Sigmoid colon (tissue), 7 donors: ENCODE measurements around the gene TMEM167B. TPM values are rescaled to one million over a fixed set of nuclear protein-coding genes. Genes with fewer than 3 reads are reported as not detected.

Experiments used
- DNase-seq: peaks from one replicate; pipeline ENCODE4 v3.0.0-alpha.2; 2019
- H3K27ac ChIP-seq, 4 donors: fragments of 200-600 bp; sonication (generic); one replicate each; pipeline ENCODE4 v1.5.1; 2016 to 2019; ENCODE audit warnings: mild to moderate bottlenecking in 1 of 4
- H3K27me3 ChIP-seq, 3 donors: fragments of 200-600 bp; sonication (generic); one replicate each; pipeline ENCODE4 v1.5.1; 2019; ENCODE audit warnings: mild to moderate bottlenecking in 1 of 3
- H3K36me3 ChIP-seq, 4 donors: fragments of 200-600 bp; sonication (generic); one replicate each; pipeline ENCODE4 v1.5.1; 2016 to 2019
- H3K4me1 ChIP-seq, 4 donors: fragments of 200-600 bp; sonication (generic); one replicate each; pipeline ENCODE4 v1.5.1; 2017 to 2019
- H3K4me3 ChIP-seq, 4 donors: fragments of 200-600 bp; sonication (generic); one replicate each; pipeline ENCODE4 v1.5.1; 2017 to 2019; ENCODE audit warnings: mild to moderate bottlenecking in 2 of 4, moderate library complexity in 1 of 4
- H3K9me3 ChIP-seq, 4 donors: fragments of 200-600 bp in 3 of 4; sonication (generic) in 3 of 4; one replicate each; pipeline versions ENCODE4 v1.5.1 to v1.6.1; 2013 to 2019
- CTCF ChIP-seq, 4 experiments: fragments of 450-650 bp in 3 of 4; fragments of 200-600 bp in 1 of 4; IDR thresholded peaks; one replicate each; pipeline ENCODE4 v1.5.1; 2016 to 2019; ENCODE audit warnings: antibody characterized with exemption in 4 of 4, mild to moderate bottlenecking in 3 of 4, moderate library complexity in 2 of 4
- EP300 ChIP-seq, 4 donors: sonication (generic); formaldehyde crosslinking; IDR thresholded peaks; one replicate each; pipeline ENCODE4 v1.6.1; 2017; ENCODE audit warnings: antibody characterized with exemption in 4 of 4
- POLR2A ChIP-seq, 2 donors: fragments of 450-650 bp; IDR thresholded peaks; one replicate each; pipeline ENCODE4 v1.6.1; 2016; ENCODE audit warnings: antibody characterized with exemption in 2 of 2, mild to moderate bottlenecking in 2 of 2, moderate library complexity in 2 of 2
- POLR2AphosphoS5 ChIP-seq, 4 donors: sonication (generic); formaldehyde crosslinking; IDR thresholded peaks; one replicate each; pipeline ENCODE4 v1.6.1; 2017; ENCODE audit warnings: antibody characterized with exemption in 4 of 4
- WGBS, 2 donors: extraction: QIAGEN DNeasy Blood & Tissue Kit; methylation state at CpG; one replicate each; pipeline ENCODE4 v1.1.7; 2013; 5-methylcytosine and 5-hydroxymethylcytosine counted together
- intact Hi-C: fragments of 100-400 bp; cut with DNase I; formaldehyde crosslinking; loops from one replicate; pipeline ENCODE4 v1.15.1; 2023
- polyA plus RNA-seq, 3 donors: library from polyadenylated mRNA; stranded (reverse); fragments of 200-250 nt; gene quantifications; one replicate each; pipeline ENCODE4 v1.2.3, GENCODE V29; 2013
- total RNA-seq, 4 donors: library from RNA; depleted of rRNA; stranded (reverse); fragments of >200 nt; gene quantifications; one replicate each; pipeline ENCODE4 v1.1.0, GENCODE V29; 2016
- donor health status: healthy with polysubstance abuse.
- donor health status: Bipolar disorder and iron deficiency.
- donor health status: healthy.

Gene TMEM167B
- total and polyA plus RNA-seq, 7 donors: 16.2 to 33.2 (median 22.7) TPM

GRCh38 chr1:109104364-109105151, 14.0 kb downstream of the TMEM167B start:
- H3K27ac ChIP-seq: no peak overlapping the region
- no peaks in the 10 kb centered on the region for H3K36me3 ChIP-seq
- intact Hi-C loops: loop anchor here (5.0 kb wide), 1 partner anchor 62 kb away; the partner anchor contains the start of gene WDR47
- no peaks in the 10 kb centered on the region for H3K27me3 ChIP-seq
- H3K4me3 ChIP-seq: no peak overlapping the region
- 93 to 94% methylated on average over 20 of the region's 20 CpGs for WGBS, 2 donors
- TF ChIP-seq POLR2AphosphoS5 (IDR thresholded peaks at IDR 0.05) (no peak), EP300 (IDR thresholded peaks at IDR 0.05) (no peak), POLR2A (IDR thresholded peaks at IDR 0.05) (no peak), CTCF (IDR thresholded peaks at IDR 0.05) (no peak)
- peaks cover 0 to 13% (median 11%) of the 10 kb centered on the region in 4 donors for H3K4me1 ChIP-seq
- H3K9me3 ChIP-seq: no peaks in the 10 kb centered on the region
- DNase-seq: no peak

- Histone ChIP-seq H3K4me1 (peaks cover 0 to 10% (median 8%) of the 10 kb centered on the region in 4 donors), H3K4me3 (no peak overlapping the region), H3K27me3 (no peaks in the 10 kb centered on the region), H3K9me3 (no peaks in the 10 kb centered on the region), H3K36me3 (no peaks in the 10 kb centered on the region), H3K27ac (no peak overlapping the region)
- intact Hi-C loops: no loop called here
- no peak for DNase-seq
- whole genome bisulfite sequencing, 2 donors: 80 to 83% methylated on average over 4 of the region's 4 CpGs
- TF ChIP-seq CTCF (IDR thresholded peaks at IDR 0.05): no peak
- no peak for TF ChIP-seq EP300 (IDR thresholded peaks at IDR 0.05)
- no peak for TF ChIP-seq POLR2AphosphoS5 (IDR thresholded peaks at IDR 0.05)
- no peak for TF ChIP-seq POLR2A (IDR thresholded peaks at IDR 0.05)
Measured at GRCh38 chr1:109105881-109106280, 15.3 kb downstream of the TMEM167B start.

- no peaks in the 10 kb centered on the region for H3K27me3 ChIP-seq
- no peak for TF ChIP-seq EP300 (IDR thresholded peaks at IDR 0.05)
- H3K27ac ChIP-seq: no peak overlapping the region
- DNase-seq: no peak
- 91% methylated on average over 7 of the region's 7 CpGs for WGBS, 2 donors
- no peaks in the 10 kb centered on the region for H3K9me3 ChIP-seq
- H3K4me1 ChIP-seq: peaks cover 0 to 8% (median 8%) of the 10 kb centered on the region in 4 donors
- intact Hi-C loops: no loop called here
- no peak overlapping the region for H3K4me3 ChIP-seq
- no peaks in the 10 kb centered on the region for H3K36me3 ChIP-seq
Measured at GRCh38 chr1:109107785-109108184, 17.2 kb downstream of the TMEM167B start.

- Histone ChIP-seq H3K4me3 (no peak overlapping the region), H3K27ac (no peak overlapping the region), H3K36me3 (no peaks in the 10 kb centered on the region), H3K9me3 (no peaks in the 10 kb centered on the region), H3K27me3 (peaks cover 0 to 16% (median 14%) of the 10 kb centered on the region in 3 donors), H3K4me1 (peaks cover 0 to 24% (median 24%) of the 10 kb centered on the region in 4 donors)
- DNase-seq: no peak
- TF ChIP-seq CTCF (IDR thresholded peaks at IDR 0.05): no peak
- TF ChIP-seq POLR2A (IDR thresholded peaks at IDR 0.05): no peak
- no peak for TF ChIP-seq EP300 (IDR thresholded peaks at IDR 0.05)
- no peak for TF ChIP-seq POLR2AphosphoS5 (IDR thresholded peaks at IDR 0.05)
- 65 to 69% methylated on average over 3 of the region's 3 CpGs for WGBS, 2 donors
- intact Hi-C loops: loop anchor here (5.0 kb wide), 1 partner anchor 33 kb away; the partner anchor contains the start of gene TAF13
Measured at GRCh38 chr1:109109906-109110305, 19.3 kb downstream of the TMEM167B start.

- no peak for DNase-seq
- Histone ChIP-seq H3K27ac (no peak overlapping the region), H3K9me3 (no peaks in the 10 kb centered on the region), H3K4me3 (no peak overlapping the region), H3K36me3 (no peaks in the 10 kb centered on the region), H3K27me3 (peaks cover 0 to 30% (median 30%) of the 10 kb centered on the region in 3 donors), H3K4me1 (peaks cover 0 to 24% (median 24%) of the 10 kb centered on the region in 4 donors)
- 68 to 71% methylated on average over 5 of the region's 5 CpGs for WGBS, 2 donors
- intact Hi-C loops: loop anchor here (5.0 kb wide), 1 partner anchor 34 kb away; the partner anchor contains the start of gene TAF13
- no peak for TF ChIP-seq CTCF (IDR thresholded peaks at IDR 0.05)
- TF ChIP-seq POLR2A (IDR thresholded peaks at IDR 0.05): no peak
- no peak for TF ChIP-seq EP300 (IDR thresholded peaks at IDR 0.05)
- no peak for TF ChIP-seq POLR2AphosphoS5 (IDR thresholded peaks at IDR 0.05)
Measured at GRCh38 chr1:109111386-109112055, 21.0 kb downstream of the TMEM167B start.
